ENCODE measurements around the gene NEURL4. TPM values are rescaled to one million over a fixed set of nuclear protein-coding genes. Genes with fewer than 3 reads are reported as not detected.
"Not testable (repeated sequence)": the region's sequence is repeated elsewhere in the genome, so short reads cannot be mapped to it uniquely, and the experiment has no call there.

Gene NEURL4
- total and polyA plus RNA-seq, 4 donors = 0.76 to 14.2 (median 7.3) TPM

DNA sequence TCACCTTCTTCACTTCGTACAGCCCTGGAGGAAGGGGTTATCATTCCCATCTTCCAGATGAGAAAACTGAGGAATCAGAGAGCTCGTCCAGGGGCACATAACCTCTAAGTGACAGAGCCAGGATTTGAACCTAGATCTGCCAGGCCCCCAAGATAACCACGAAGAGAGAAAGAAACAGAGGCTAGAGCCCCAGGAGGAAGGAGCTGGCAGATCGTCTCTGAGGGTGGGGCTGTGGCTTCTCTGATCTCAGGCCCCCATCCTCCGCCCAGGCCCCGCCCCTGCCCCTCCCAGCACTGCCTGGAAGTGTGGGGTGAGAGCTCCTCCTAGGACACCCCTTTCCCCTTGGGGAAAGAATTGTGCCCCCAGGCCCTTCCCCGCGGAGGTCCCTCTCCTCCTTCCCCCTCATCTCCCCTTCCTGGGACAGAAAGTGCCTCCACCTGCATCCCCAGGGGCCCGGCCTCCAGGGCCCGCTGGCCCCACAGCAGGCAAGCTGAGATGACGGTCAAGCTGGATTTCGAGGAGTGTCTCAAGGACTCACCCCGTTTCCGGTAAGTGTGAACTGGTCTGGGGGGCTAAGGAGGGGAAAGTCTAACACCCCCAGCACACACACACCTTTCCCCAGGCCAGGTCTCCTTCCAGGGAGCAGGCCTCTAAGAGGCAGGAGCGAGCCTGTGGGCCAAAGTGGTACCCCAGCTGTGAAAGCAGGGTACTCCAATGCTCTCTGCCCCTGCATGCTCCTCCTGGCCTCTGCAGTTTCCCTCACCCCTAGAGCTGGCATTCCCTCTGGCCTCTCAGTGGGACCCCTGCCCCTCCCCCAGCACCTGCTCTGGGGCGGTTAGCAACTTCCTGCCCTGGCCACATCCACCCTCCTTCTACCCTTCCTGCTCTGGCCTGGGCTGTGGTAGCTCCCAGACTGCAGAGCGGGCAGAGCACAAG lies 7.4 kb upstream of the NEURL4 start, which contains the start of gene ACAP1:
TSS of gene ACAP1 (plus strand) at position 290 of the 936 bp plus-strand sequence. CDS start at position 496, 206 bp downstream.
- 53% methylated on average over 17 of the region's 17 CpGs for WGBS
- Histone ChIP-seq H3K4me1 (ENCODE audit: control insufficient read depth in 4 of 4, insufficient read depth in 4 of 4, low read length in 3 of 4) (no peaks in the 10 kb centered on the region), H3K36me3 (ENCODE audit: control insufficient read depth in 4 of 4, insufficient read depth in 3 of 4, low read depth in 1 of 4, low read length in 3 of 4) (no peaks in the 10 kb centered on the region), H3K9me3 (ENCODE audit: control insufficient read depth in 4 of 4, low read length in 3 of 4) (no peaks in the 10 kb centered on the region), H3K9ac (ENCODE audit: low read depth in 1 of 2, low read length in 2 of 2) (peak within 1 kb of the TSS in 1 of 2 donors; percentile 33), H3K27me3 (ENCODE audit: control insufficient read depth in 4 of 4, insufficient read depth in 4 of 4, low read length in 3 of 4) (no peaks in the 10 kb centered on the region), H3K4me3 (ENCODE audit: low read depth in 1 of 3, low read length in 3 of 3) (peak within 1 kb of the TSS in 1 of 3 donors; percentile 28), H3K27ac (ENCODE audit: low read depth in 1 of 2, low read length in 2 of 2) (peak within 1 kb of the TSS in 1 of 2 donors; percentile 38)
- peak; percentile 80 for DNase-seq (ENCODE audit: low spot score)
- TF ChIP-seq EGR1 (IDR thresholded peaks at IDR 0.05; ENCODE audit: low read depth in 2 of 2) (no peak), RXRA (IDR thresholded peaks at IDR 0.05) (no peak), TAF1 (conservative IDR thresholded peaks at IDR 0.05) (no peak), SP1 (IDR thresholded peaks at IDR 0.05) (no peak), GABPA (IDR thresholded peaks at IDR 0.05 in 1 of 2, conservative IDR thresholded peaks at IDR 0.05 in 1 of 2) (no peak), YY1 (IDR thresholded peaks at IDR 0.05) (no peak), RAD21 (IDR thresholded peaks at IDR 0.05) (no peak), FOXA1 (IDR thresholded peaks at IDR 0.05) (no peak), NR2F2 (IDR thresholded peaks at IDR 0.05) (no peak)
- TF ChIP-seq, protein P1, sequence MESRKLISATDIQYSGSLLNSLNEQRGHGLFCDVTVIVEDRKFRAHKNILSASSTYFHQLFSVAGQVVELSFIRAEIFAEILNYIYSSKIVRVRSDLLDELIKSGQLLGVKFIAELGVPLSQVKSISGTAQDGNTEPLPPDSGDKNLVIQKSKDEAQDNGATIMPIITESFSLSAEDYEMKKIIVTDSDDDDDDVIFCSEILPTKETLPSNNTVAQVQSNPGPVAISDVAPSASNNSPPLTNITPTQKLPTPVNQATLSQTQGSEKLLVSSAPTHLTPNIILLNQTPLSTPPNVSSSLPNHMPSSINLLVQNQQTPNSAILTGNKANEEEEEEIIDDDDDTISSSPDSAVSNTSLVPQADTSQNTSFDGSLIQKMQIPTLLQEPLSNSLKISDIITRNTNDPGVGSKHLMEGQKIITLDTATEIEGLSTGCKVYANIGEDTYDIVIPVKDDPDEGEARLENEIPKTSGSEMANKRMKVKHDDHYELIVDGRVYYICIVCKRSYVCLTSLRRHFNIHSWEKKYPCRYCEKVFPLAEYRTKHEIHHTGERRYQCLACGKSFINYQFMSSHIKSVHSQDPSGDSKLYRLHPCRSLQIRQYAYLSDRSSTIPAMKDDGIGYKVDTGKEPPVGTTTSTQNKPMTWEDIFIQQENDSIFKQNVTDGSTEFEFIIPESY (IDR thresholded peaks at IDR 0.05) = no peak
- TF ChIP-seq, protein P2, sequence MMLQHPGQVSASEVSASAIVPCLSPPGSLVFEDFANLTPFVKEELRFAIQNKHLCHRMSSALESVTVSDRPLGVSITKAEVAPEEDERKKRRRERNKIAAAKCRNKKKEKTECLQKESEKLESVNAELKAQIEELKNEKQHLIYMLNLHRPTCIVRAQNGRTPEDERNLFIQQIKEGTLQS (IDR thresholded peaks at IDR 0.05) = no peak
- TF ChIP-seq, protein P3, sequence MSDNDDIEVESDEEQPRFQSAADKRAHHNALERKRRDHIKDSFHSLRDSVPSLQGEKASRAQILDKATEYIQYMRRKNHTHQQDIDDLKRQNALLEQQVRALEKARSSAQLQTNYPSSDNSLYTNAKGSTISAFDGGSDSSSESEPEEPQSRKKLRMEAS (IDR thresholded peaks at IDR 0.05) = no peak

DNA sequence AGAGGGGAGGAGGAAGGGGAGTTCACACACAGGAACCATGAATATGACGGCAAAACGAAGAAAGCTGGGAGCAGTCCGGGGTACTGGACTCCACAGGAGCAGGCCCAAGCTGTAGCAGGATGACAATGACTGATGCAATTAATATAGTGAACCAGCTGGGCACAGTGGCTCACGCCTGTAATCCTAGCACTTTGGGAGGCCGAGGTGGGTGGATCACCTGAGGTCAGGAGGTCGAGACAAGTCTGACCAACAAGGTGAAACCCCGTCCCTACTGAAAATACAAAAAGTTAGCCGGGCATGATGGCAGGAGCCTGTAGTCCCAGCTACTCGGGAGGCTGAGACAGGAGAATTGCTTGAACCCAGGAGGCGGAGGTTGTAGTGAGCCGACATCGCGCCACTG lies 6.6 kb upstream of the NEURL4 start:
- not testable (repeated sequence) for H3K27ac ChIP-seq (ENCODE audit: low read depth in 1 of 2, low read length in 2 of 2); H3K4me3 ChIP-seq (ENCODE audit: low read depth in 1 of 3, low read length in 3 of 3); H3K36me3 ChIP-seq (ENCODE audit: control insufficient read depth in 4 of 4, insufficient read depth in 3 of 4, low read depth in 1 of 4, low read length in 3 of 4); H3K4me1 ChIP-seq (ENCODE audit: control insufficient read depth in 4 of 4, insufficient read depth in 4 of 4, low read length in 3 of 4); H3K27me3 ChIP-seq (ENCODE audit: control insufficient read depth in 4 of 4, insufficient read depth in 4 of 4, low read length in 3 of 4); H3K9ac ChIP-seq (ENCODE audit: low read depth in 1 of 2, low read length in 2 of 2); H3K9me3 ChIP-seq (ENCODE audit: control insufficient read depth in 4 of 4, low read length in 3 of 4); DNase-seq (ENCODE audit: low spot score)
- 88% methylated on average over 13 of the region's 13 CpGs for WGBS

DNA sequence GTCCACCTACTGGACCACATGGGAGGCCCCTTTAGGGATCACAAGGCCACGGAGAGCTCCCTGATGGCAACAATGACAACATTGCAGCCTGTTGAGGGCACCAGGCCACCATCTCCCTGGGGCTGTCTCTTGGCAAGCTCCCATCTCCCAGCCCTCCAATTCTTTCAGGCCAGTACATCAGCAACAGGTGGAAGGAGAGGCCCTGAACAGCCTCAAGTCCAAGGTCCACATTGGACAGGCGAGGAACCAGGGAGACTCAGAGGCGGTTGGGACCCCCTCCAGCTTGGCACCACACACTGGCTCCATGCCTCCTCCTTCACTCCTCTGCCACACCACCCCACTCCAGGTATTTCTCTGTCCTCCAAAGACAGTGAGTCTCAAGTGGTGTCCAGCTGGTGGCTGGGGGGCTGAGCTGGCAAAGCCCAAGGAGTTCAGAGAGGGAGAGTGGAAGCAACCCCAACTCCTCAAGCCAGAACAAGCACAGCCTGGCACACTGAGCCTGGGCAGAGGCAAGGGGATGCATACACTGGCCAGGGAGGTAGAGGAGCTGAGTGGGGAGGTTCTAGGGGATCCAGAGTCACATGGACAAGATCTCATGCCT lies 5.9 kb upstream of the NEURL4 start:
- Histone ChIP-seq H3K9ac (ENCODE audit: low read depth in 1 of 2, low read length in 2 of 2) (no peak overlapping the region), H3K36me3 (ENCODE audit: control insufficient read depth in 4 of 4, insufficient read depth in 3 of 4, low read depth in 1 of 4, low read length in 3 of 4) (no peaks in the 10 kb centered on the region), H3K27me3 (ENCODE audit: control insufficient read depth in 4 of 4, insufficient read depth in 4 of 4, low read length in 3 of 4) (no peaks in the 10 kb centered on the region), H3K27ac (ENCODE audit: low read depth in 1 of 2, low read length in 2 of 2) (no peak overlapping the region), H3K4me1 (ENCODE audit: control insufficient read depth in 4 of 4, insufficient read depth in 4 of 4, low read length in 3 of 4) (peaks cover 0 to 4% (median 3%) of the 10 kb centered on the region in 4 donors), H3K9me3 (ENCODE audit: control insufficient read depth in 4 of 4, low read length in 3 of 4) (no peaks in the 10 kb centered on the region), H3K4me3 (ENCODE audit: low read depth in 1 of 3, low read length in 3 of 3) (no peak overlapping the region)
- no peak for DNase-seq (ENCODE audit: low spot score)
- WGBS = 90% methylated on average over 3 of the region's 3 CpGs
- TF ChIP-seq GABPA (IDR thresholded peaks at IDR 0.05 in 1 of 2, conservative IDR thresholded peaks at IDR 0.05 in 1 of 2) (no peak), FOXA2 (IDR thresholded peaks at IDR 0.05) (no peak), SP1 (IDR thresholded peaks at IDR 0.05) (no peak), HNF4A (conservative IDR thresholded peaks at IDR 0.05) (no peak), RAD21 (IDR thresholded peaks at IDR 0.05) (no peak), HNF4G (IDR thresholded peaks at IDR 0.05) (no peak), EGR1 (IDR thresholded peaks at IDR 0.05; ENCODE audit: low read depth in 2 of 2) (no peak)
- TF ChIP-seq, protein P3 (IDR thresholded peaks at IDR 0.05) = no peak
- TF ChIP-seq, protein P4, sequence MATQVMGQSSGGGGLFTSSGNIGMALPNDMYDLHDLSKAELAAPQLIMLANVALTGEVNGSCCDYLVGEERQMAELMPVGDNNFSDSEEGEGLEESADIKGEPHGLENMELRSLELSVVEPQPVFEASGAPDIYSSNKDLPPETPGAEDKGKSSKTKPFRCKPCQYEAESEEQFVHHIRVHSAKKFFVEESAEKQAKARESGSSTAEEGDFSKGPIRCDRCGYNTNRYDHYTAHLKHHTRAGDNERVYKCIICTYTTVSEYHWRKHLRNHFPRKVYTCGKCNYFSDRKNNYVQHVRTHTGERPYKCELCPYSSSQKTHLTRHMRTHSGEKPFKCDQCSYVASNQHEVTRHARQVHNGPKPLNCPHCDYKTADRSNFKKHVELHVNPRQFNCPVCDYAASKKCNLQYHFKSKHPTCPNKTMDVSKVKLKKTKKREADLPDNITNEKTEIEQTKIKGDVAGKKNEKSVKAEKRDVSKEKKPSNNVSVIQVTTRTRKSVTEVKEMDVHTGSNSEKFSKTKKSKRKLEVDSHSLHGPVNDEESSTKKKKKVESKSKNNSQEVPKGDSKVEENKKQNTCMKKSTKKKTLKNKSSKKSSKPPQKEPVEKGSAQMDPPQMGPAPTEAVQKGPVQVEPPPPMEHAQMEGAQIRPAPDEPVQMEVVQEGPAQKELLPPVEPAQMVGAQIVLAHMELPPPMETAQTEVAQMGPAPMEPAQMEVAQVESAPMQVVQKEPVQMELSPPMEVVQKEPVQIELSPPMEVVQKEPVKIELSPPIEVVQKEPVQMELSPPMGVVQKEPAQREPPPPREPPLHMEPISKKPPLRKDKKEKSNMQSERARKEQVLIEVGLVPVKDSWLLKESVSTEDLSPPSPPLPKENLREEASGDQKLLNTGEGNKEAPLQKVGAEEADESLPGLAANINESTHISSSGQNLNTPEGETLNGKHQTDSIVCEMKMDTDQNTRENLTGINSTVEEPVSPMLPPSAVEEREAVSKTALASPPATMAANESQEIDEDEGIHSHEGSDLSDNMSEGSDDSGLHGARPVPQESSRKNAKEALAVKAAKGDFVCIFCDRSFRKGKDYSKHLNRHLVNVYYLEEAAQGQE (IDR thresholded peaks at IDR 0.05) = no peak
- TF ChIP-seq, protein P5, sequence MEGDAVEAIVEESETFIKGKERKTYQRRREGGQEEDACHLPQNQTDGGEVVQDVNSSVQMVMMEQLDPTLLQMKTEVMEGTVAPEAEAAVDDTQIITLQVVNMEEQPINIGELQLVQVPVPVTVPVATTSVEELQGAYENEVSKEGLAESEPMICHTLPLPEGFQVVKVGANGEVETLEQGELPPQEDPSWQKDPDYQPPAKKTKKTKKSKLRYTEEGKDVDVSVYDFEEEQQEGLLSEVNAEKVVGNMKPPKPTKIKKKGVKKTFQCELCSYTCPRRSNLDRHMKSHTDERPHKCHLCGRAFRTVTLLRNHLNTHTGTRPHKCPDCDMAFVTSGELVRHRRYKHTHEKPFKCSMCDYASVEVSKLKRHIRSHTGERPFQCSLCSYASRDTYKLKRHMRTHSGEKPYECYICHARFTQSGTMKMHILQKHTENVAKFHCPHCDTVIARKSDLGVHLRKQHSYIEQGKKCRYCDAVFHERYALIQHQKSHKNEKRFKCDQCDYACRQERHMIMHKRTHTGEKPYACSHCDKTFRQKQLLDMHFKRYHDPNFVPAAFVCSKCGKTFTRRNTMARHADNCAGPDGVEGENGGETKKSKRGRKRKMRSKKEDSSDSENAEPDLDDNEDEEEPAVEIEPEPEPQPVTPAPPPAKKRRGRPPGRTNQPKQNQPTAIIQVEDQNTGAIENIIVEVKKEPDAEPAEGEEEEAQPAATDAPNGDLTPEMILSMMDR (IDR thresholded peaks at IDR 0.05; ENCODE audit: low read depth, low read length, missing input control) = no peak

Measured in liver (tissue), 9 donors.